ENCODE data around the gene MPP7.

The MPP7 gene

GRCh38 chr10:28331841-28332240, 29.0 kb upstream of the MPP7 start:
- TF ChIP-seq MYC (IDR thresholded peaks at IDR 0.05; ENCODE audit: low read depth, low read length) (no peak), CTCF (IDR thresholded peaks at IDR 0.05; ENCODE audit: low read depth, low read length) (no peak), POLR2A (IDR thresholded peaks at IDR 0.05; ENCODE audit: extremely low read depth, insufficient read length) (no peak), MAX (IDR thresholded peaks at IDR 0.05; ENCODE audit: low read depth, low read length) (no peak)
- no peak for DNase-seq (ENCODE audit: low read depth)
- H3K4me3 ChIP-seq (ENCODE audit: low read depth, low read length) = no peak overlapping the region

- no peak overlapping the region for H3K4me3 ChIP-seq (ENCODE audit: low read depth, low read length)
- TF ChIP-seq MYC (IDR thresholded peaks at IDR 0.05; ENCODE audit: low read depth, low read length) (no peak), POLR2A (IDR thresholded peaks at IDR 0.05; ENCODE audit: extremely low read depth, insufficient read length) (no peak), CTCF (IDR thresholded peaks at IDR 0.05; ENCODE audit: low read depth, low read length) (no peak), MAX (IDR thresholded peaks at IDR 0.05; ENCODE audit: low read depth, low read length) (no peak)
- DNase-seq (ENCODE audit: low read depth) = no peak
Measured at GRCh38 chr10:28331066-28331465, 28.2 kb upstream of the MPP7 start.

GRCh38 chr10:28328346-28328745, 25.5 kb upstream of the MPP7 start:
- TF ChIP-seq POLR2A (IDR thresholded peaks at IDR 0.05; ENCODE audit: extremely low read depth, insufficient read length) (no peak), MAX (IDR thresholded peaks at IDR 0.05; ENCODE audit: low read depth, low read length) (no peak), MYC (IDR thresholded peaks at IDR 0.05; ENCODE audit: low read depth, low read length) (no peak), CTCF (IDR thresholded peaks at IDR 0.05; ENCODE audit: low read depth, low read length) (no peak)
- DNase-seq (ENCODE audit: low read depth) = no peak
- no peak overlapping the region for H3K4me3 ChIP-seq (ENCODE audit: low read depth, low read length)

- no peak for DNase-seq (ENCODE audit: low read depth)
- no peak for TF ChIP-seq POLR2A (IDR thresholded peaks at IDR 0.05; ENCODE audit: extremely low read depth, insufficient read length)
- no peak overlapping the region for H3K4me3 ChIP-seq (ENCODE audit: low read depth, low read length)
Measured at GRCh38 chr10:28327491-28327880, 24.6 kb upstream of the MPP7 start.

GRCh38 chr10:28326516-28327490, 23.9 kb upstream of the MPP7 start:
- TF ChIP-seq CTCF (IDR thresholded peaks at IDR 0.05; ENCODE audit: low read depth, low read length) = no peak
- TF ChIP-seq MYC (IDR thresholded peaks at IDR 0.05; ENCODE audit: low read depth, low read length) = no peak
- no peak for TF ChIP-seq POLR2A (IDR thresholded peaks at IDR 0.05; ENCODE audit: extremely low read depth, insufficient read length)
- TF ChIP-seq MAX (IDR thresholded peaks at IDR 0.05; ENCODE audit: low read depth, low read length) = no peak
- H3K4me3 ChIP-seq (ENCODE audit: low read depth, low read length) = no peak overlapping the region
- no peak for DNase-seq (ENCODE audit: low read depth)

GRCh38 chr10:28320799-28321198, 17.9 kb upstream of the MPP7 start:
- no peak for TF ChIP-seq CTCF (IDR thresholded peaks at IDR 0.05; ENCODE audit: low read depth, low read length)
- no peak for TF ChIP-seq POLR2A (IDR thresholded peaks at IDR 0.05; ENCODE audit: extremely low read depth, insufficient read length)
- TF ChIP-seq MAX (IDR thresholded peaks at IDR 0.05; ENCODE audit: low read depth, low read length) = no peak
- no peak for TF ChIP-seq MYC (IDR thresholded peaks at IDR 0.05; ENCODE audit: low read depth, low read length)
- H3K4me3 ChIP-seq (ENCODE audit: low read depth, low read length) = no peak overlapping the region
- DNase-seq (ENCODE audit: low read depth) = no peak

Measured in NB4 (cell line).